Hepatocyte (in vitro differentiated cells): ENCODE measurements around the gene H6PD. TPM values are rescaled to one million over a fixed set of nuclear protein-coding genes. Genes with fewer than 3 reads are reported as not detected.

ENCODE experiments used
- DNase-seq: peaks from one replicate; pipeline ENCODE4 v3.0.0-alpha.2; 2016; ENCODE audit warnings: low spot score
- H2AFZ ChIP-seq: fragments of 200-600 bp; sonication (generic); 2 replicates; pipeline ENCODE4 v1.6.0; 2016; ENCODE audit warnings: antibody characterized with exemption, mild to moderate bottlenecking
- H3K27ac ChIP-seq: fragments of 200-600 bp; sonication (generic); 2 replicates; pipeline ENCODE4 v1.5.1; 2016; ENCODE audit warnings: mild to moderate bottlenecking
- H3K27me3 ChIP-seq: fragments of 200-600 bp; sonication (generic); 2 replicates; pipeline ENCODE4 v1.6.1; 2016
- H3K36me3 ChIP-seq: fragments of 200-600 bp; sonication (generic); replicated peaks from 2 replicates; pipeline ENCODE4 v1.5.1; 2016; ENCODE audit warnings: low read depth; ENCODE audit not compliant: insufficient read depth
- H3K4me1 ChIP-seq: fragments of 200-600 bp; sonication (generic); 2 replicates; pipeline ENCODE4 v1.5.1; 2016; ENCODE audit warnings: mild to moderate bottlenecking, moderate library complexity; ENCODE audit not compliant: insufficient read depth
- H3K4me2 ChIP-seq: fragments of 200-600 bp; sonication (generic); 2 replicates; pipeline ENCODE4 v1.6.0; 2016
- H3K4me3 ChIP-seq: fragments of 200-600 bp; sonication (generic); 2 replicates; pipeline ENCODE4 v1.5.1; 2016; ENCODE audit warnings: mild to moderate bottlenecking
- H3K79me2 ChIP-seq: fragments of 200-600 bp; sonication (generic); 2 replicates; pipeline ENCODE4 v1.6.0; 2017; ENCODE audit warnings: mild to moderate bottlenecking
- H3K9me2 ChIP-seq: fragments of 200-600 bp; sonication (generic); replicated peaks from 2 replicates; pipeline ENCODE4 v1.6.0; 2017; ENCODE audit warnings: mild to moderate bottlenecking; ENCODE audit not compliant: insufficient read depth
- H3K9me3 ChIP-seq: fragments of 200-600 bp; sonication (generic); 2 replicates; pipeline ENCODE4 v1.5.1; 2016; ENCODE audit warnings: low read depth, mild to moderate bottlenecking
- H4K20me1 ChIP-seq: fragments of 200-600 bp; sonication (generic); 2 replicates; pipeline ENCODE4 v1.6.0; 2016; ENCODE audit warnings: mild to moderate bottlenecking; ENCODE audit not compliant: insufficient read depth, poor library complexity, severe bottlenecking
- EZH2 ChIP-seq: fragments of 200-600 bp; sonication (generic); IDR thresholded peaks from 2 replicates; pipeline ENCODE4 v1.6.1; 2016; ENCODE audit warnings: antibody characterized with exemption, mild to moderate bottlenecking, borderline replicate concordance
- EZH2phosphoT487 ChIP-seq: fragments of 200-600 bp; sonication (generic); IDR thresholded peaks from one replicate; pipeline ENCODE4 v1.6.1; 2018; ENCODE audit warnings: antibody characterized with exemption, mild to moderate bottlenecking, low read depth, moderate library complexity; ENCODE audit not compliant: unreplicated experiment, severe bottlenecking
- WGBS: methylation state at CpG from one replicate; pipeline ENCODE4 v1.1.6; 2016; ENCODE audit warnings: low lambda C conversion rate; ENCODE audit errors: missing lambda C conversion rate; 5-methylcytosine and 5-hydroxymethylcytosine counted together
- polyA plus RNA-seq: library from polyadenylated mRNA; unstranded; fragments of >200 nt; fragmentation: Nextera tagmentation; extraction: Ambion mirVana; gene quantifications from 2 replicates; pipeline ENCODE4 v1.2.1, GENCODE V29; 2016
- total RNA-seq: library from RNA; depleted of rRNA; stranded (reverse); fragments of >200 nt; gene quantifications from 2 replicates; pipeline ENCODE4 v1.2.3, GENCODE V29; 2014
- TF ChIP-seq, protein P1 (sequence below): fragments of 200-600 bp; sonication (generic); IDR thresholded peaks from 2 replicates; pipeline ENCODE4 v1.5.1; 2016; ENCODE audit warnings: antibody characterized with exemption, mild to moderate bottlenecking; ENCODE audit not compliant: poor library complexity

The H6PD gene
- total and polyA plus RNA-seq, 2 experiments from 2014 or later = 26.3 to 54.8 TPM

DNA sequence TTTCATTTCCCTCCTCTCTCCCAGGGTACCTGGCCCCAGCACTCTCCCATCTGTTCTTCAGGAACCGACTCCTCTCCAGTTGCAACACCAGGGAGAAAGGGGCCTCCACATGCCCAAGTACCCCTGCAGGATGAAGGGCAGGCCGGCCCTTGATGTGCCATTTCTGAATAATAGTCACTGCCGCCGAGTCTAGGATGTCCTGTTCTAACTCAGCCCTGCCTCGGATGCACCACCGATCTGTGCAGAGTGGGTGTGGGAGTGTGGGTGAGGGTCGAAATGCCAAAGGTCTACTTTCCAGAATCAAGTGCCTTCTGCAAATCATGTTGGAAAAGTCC, 32.7 kb downstream of the H6PD start:
- TF ChIP-seq EZH2phosphoT487 (no peak), EZH2 (no peak)
- TF ChIP-seq, protein P1, sequence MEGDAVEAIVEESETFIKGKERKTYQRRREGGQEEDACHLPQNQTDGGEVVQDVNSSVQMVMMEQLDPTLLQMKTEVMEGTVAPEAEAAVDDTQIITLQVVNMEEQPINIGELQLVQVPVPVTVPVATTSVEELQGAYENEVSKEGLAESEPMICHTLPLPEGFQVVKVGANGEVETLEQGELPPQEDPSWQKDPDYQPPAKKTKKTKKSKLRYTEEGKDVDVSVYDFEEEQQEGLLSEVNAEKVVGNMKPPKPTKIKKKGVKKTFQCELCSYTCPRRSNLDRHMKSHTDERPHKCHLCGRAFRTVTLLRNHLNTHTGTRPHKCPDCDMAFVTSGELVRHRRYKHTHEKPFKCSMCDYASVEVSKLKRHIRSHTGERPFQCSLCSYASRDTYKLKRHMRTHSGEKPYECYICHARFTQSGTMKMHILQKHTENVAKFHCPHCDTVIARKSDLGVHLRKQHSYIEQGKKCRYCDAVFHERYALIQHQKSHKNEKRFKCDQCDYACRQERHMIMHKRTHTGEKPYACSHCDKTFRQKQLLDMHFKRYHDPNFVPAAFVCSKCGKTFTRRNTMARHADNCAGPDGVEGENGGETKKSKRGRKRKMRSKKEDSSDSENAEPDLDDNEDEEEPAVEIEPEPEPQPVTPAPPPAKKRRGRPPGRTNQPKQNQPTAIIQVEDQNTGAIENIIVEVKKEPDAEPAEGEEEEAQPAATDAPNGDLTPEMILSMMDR = no peak
- H3K9me3 ChIP-seq = no peaks in the 10 kb centered on the region
- no peak overlapping the region for H3K27ac ChIP-seq
- no peak overlapping the region for H3K4me2 ChIP-seq
- H3K4me3 ChIP-seq = no peak overlapping the region
- no peak overlapping the region for H2AFZ ChIP-seq
- WGBS = 71% methylated on average over 7 of the region's 7 CpGs
- no peaks in the 10 kb centered on the region for H3K9me2 ChIP-seq
- no peak for DNase-seq
- H3K79me2 ChIP-seq = no peaks in the 10 kb centered on the region
- no peaks in the 10 kb centered on the region for H3K36me3 ChIP-seq
- H3K27me3 ChIP-seq = no peaks in the 10 kb centered on the region
- H4K20me1 ChIP-seq = no peaks in the 10 kb centered on the region
- H3K4me1 ChIP-seq = peaks cover 18% of the 10 kb centered on the region

DNA sequence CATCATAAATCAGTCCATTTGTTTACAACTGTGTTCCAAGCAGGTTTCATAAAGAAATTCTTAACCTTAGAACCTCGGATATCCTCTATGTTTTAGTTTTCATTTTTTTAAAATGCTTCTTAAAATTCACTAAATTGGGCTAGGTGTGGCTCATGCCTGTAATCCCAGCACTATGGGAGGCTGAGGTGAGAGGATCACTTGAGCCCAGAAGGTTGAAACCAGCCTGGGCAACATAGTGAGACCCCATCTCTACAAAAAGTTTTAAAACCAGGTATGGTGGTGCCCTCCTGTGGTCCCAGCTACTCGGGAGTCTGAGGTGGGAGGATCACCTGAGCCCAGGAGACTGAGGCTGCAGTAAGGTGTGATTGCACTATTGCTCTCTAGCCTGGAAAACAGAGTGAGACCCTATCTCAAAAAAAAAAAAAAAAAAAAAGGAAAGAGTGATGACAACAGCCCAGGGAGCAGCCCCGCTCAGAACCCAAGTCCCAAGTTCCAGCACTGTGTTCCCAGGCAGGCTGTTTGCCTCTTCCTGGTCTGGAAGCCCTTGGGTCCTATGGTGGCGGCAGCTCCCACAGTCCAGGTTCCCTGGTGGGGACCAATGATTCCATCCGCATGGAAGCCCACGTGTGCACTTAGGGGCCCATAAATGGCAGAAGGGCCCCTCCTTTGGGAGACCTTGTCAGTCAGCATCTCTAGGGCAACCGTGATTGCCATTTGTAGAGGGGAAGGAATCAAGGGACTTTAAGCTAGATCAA, 33.4 kb downstream of the H6PD start:
- no peak for DNase-seq
- 89% methylated on average over 7 of the region's 7 CpGs for WGBS
- Histone ChIP-seq H3K4me1 (peaks cover 18% of the 10 kb centered on the region), H3K27ac (no peak overlapping the region), H3K4me2 (no peak overlapping the region), H4K20me1 (no peaks in the 10 kb centered on the region), H3K79me2 (no peaks in the 10 kb centered on the region), H3K4me3 (no peak overlapping the region), H3K27me3 (no peaks in the 10 kb centered on the region), H3K9me2 (no peaks in the 10 kb centered on the region), H2AFZ (no peak overlapping the region), H3K9me3 (no peaks in the 10 kb centered on the region), H3K36me3 (no peaks in the 10 kb centered on the region)
- TF ChIP-seq EZH2 (no peak), EZH2phosphoT487 (no peak)
- TF ChIP-seq, protein P1 = no peak

DNA sequence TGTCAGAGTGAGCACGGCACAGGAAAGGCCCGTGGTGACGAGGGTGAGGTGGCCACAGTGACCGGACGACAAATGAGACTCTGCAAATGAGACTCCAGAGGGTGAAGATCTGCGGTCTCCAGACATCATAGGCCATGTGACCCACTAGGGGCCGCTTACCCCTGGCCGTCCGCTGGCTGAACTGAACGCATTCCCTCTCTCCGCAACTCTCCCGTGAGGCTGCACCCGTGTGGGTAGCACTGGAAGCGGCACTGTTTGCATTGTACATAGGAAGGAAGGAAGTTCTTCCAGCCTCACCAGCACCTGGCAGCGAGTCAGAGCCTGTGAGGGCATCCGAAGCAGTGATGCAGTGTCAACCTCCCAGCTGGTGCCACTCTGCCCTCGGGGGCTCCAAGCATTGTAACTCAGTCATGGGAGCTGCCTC, 34.5 kb downstream of the H6PD start:
- TF ChIP-seq EZH2 (no peak), EZH2phosphoT487 (no peak)
- TF ChIP-seq, protein P1 = no peak
- no peak overlapping the region for H3K27ac ChIP-seq
- WGBS = 82% methylated on average over 17 of the region's 17 CpGs
- no peaks in the 10 kb centered on the region for H4K20me1 ChIP-seq
- H3K9me2 ChIP-seq = no peaks in the 10 kb centered on the region
- peaks cover 18% of the 10 kb centered on the region for H3K4me1 ChIP-seq
- H3K79me2 ChIP-seq = no peaks in the 10 kb centered on the region
- no peak overlapping the region for H3K4me3 ChIP-seq
- H3K4me2 ChIP-seq = no peak overlapping the region
- no peaks in the 10 kb centered on the region for H3K36me3 ChIP-seq
- no peaks in the 10 kb centered on the region for H3K9me3 ChIP-seq
- H2AFZ ChIP-seq = no peak overlapping the region
- DNase-seq = no peak
- H3K27me3 ChIP-seq = no peaks in the 10 kb centered on the region
